Measurements from ENCODE around the gene NFYC.

The NFYC gene

DNA sequence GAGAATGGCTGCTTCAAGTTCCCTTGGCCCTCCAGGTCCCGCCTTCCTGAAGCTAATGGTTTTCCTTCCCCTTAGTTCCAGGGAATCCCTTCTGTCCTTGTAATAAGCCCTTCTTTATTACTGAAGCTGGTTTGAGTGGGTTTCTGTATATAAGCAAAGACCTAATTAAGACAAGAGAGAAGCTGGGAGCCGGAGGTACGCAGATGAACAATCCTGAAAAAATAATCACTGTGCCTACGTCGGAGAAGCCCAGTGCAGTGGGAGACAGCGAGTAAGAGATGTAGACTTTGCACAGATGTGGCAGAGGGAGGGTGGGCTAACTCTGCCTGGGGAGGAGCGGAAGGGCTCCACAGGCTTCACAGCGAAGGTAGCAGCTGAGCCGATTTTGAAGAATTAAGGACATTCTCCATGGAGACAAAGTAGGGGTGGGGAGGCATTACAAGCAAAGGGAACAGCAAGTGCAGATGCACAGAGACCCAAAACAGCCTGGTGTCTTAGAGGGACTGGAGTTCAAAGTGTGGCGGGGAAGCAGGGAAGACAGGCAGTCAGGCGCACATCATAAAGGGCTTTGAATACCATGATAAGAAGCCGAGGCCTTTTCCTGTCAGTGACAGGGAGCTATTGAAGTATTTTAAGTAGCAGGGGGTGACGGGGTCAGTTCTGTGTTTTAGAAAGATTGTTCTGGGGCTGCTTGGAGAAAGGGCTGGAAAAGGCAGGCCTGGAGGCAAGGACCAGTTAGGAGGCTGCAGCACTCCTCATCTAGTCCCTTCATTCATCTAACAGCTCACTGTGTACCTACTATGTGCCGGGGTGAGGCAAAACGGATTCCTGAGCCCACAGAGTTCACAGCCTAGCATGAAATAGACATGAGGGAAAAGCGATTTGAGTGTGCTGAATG lies 32.5 kb upstream of the NFYC start:
- no peak overlapping the region for H3K4me3 ChIP-seq (ENCODE audit: low read depth, low read length)
- TF ChIP-seq, protein P1, sequence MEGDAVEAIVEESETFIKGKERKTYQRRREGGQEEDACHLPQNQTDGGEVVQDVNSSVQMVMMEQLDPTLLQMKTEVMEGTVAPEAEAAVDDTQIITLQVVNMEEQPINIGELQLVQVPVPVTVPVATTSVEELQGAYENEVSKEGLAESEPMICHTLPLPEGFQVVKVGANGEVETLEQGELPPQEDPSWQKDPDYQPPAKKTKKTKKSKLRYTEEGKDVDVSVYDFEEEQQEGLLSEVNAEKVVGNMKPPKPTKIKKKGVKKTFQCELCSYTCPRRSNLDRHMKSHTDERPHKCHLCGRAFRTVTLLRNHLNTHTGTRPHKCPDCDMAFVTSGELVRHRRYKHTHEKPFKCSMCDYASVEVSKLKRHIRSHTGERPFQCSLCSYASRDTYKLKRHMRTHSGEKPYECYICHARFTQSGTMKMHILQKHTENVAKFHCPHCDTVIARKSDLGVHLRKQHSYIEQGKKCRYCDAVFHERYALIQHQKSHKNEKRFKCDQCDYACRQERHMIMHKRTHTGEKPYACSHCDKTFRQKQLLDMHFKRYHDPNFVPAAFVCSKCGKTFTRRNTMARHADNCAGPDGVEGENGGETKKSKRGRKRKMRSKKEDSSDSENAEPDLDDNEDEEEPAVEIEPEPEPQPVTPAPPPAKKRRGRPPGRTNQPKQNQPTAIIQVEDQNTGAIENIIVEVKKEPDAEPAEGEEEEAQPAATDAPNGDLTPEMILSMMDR (IDR thresholded peaks at IDR 0.05; ENCODE audit: control insufficient read depth, extremely low read depth, insufficient read depth), result no peak
- no peak for DNase-seq (ENCODE audit: low read depth)

DNA sequence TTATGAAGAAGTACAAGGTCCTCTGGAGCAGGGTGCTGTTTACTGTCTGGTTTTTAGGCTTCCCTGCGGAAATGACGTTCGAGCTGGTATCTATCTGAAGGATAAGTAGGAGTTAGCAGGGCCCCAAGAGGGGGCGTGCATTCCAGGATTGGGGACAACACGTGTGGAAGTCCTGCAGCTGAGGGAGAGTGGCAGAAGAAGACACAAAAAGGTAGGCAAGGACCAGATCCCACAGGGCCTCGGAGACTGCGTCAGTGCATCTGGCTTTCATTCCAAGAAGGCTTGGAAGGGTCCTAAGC lies 31.9 kb upstream of the NFYC start:
- DNase-seq (ENCODE audit: low read depth), result no peak
- TF ChIP-seq, protein P1 (IDR thresholded peaks at IDR 0.05; ENCODE audit: control insufficient read depth, extremely low read depth, insufficient read depth), result no peak
- no peak overlapping the region for H3K4me3 ChIP-seq (ENCODE audit: low read depth, low read length)

DNA sequence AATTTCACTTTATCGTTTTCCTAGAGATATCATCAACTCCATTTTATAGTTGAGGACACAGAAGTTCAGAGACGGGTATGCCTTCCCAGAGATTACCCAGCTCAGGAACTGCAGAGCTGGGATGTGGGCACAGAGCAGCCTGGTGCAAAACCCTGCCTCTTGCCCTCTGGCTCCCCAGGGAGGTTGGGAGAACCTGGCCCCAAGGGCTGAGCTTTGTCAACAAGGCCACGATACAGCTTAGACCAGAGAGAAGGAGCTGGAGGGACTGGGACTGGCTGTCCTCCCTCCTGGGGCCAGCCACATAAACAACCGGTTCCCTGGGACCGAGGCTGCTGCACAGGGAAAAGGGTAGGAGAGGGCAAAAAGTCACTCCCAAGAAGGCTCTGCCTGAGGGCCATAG lies 29.8 kb upstream of the NFYC start:
- no peak for DNase-seq (ENCODE audit: low read depth)
- H3K4me3 ChIP-seq (ENCODE audit: low read depth, low read length), result no peak overlapping the region
- TF ChIP-seq, protein P1 (IDR thresholded peaks at IDR 0.05; ENCODE audit: control insufficient read depth, extremely low read depth, insufficient read depth), result no peak

DNA sequence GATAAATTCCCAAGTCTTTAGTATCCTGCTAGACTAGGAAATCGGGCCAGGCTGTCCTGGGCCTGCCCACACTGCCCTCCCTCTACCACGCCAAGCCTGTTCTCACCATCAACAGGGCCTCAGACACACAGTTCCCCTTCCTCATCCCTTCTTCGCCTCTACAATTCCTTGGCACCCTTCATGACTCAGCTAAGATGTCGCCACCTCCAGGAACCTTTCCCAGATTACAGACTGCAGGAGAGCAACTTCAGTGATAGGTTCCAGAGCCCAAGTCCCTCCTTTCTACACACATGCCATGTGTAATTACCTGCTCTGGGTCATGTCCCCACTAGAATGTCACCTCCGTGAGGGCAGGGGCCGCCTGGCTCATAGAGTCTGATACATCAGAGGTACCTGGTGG lies 29.4 kb upstream of the NFYC start:
- DNase-seq (ENCODE audit: low read depth), result no peak
- TF ChIP-seq, protein P1 (IDR thresholded peaks at IDR 0.05; ENCODE audit: control insufficient read depth, extremely low read depth, insufficient read depth), result no peak
- no peak overlapping the region for H3K4me3 ChIP-seq (ENCODE audit: low read depth, low read length)

DNA sequence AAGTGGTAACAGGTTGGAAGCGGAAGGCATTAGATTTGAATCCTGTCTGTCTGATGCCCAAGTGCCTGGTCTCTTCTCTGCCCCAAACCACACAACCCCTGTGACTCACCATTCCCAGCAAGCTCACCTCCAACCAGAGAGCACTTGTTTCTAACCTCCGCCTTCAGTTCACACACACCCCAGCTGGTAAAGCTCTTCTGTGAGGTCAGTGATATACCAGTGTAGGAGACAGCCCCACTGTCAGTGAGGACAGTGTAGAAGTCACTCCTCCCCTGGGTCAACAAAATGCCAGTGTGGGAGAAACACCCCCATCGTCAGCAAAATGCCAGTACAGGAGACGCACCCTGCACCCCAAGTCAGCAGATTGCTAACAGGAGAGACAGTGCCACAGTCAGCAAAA lies 28.6 kb upstream of the NFYC start:
- DNase-seq (ENCODE audit: low read depth), result no peak
- TF ChIP-seq, protein P1 (IDR thresholded peaks at IDR 0.05; ENCODE audit: control insufficient read depth, extremely low read depth, insufficient read depth), result no peak
- no peak overlapping the region for H3K4me3 ChIP-seq (ENCODE audit: low read depth, low read length)

DNA sequence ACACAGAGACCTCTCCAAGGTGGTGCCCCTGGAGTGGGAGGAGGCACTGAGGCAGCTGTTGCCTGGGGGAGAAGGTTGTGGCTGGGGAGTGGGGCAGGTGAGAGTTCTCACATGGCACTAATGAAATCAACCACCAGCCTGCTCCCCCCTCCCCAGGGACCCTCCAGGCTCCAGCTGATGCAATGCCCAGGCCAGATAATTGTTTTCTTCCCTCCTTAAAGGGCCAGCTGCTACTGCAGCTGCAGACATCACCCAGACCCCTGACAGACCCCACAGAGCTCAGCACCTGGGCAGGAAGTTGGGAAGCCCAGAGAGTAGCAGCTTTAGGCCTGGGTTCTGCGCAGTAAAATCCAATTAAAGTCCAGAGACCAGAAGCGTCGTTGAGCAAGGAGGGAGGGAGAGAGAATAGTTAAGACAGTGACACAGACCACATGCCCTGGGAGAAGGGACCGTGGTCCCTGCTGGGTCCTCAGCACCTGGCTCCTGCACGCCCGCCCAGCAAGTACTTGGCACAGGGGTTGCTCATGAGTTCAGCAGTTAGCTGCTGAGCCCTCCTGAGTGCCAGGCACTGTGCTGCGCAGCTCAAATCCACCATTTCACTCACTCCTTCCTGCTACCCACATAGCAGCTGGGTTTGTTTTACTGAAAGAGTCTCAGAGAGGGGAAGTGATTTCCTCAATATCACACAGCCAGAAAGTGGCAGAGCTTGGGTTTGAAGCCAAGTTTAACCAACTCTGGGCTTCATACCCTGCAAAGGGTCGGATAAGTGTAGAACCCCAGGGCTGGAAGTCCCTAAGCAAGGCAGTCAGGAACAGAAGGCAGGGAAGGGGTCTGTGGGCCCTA lies 28.0 kb upstream of the NFYC start:
- DNase-seq (ENCODE audit: low read depth), result no peak
- no peak overlapping the region for H3K4me3 ChIP-seq (ENCODE audit: low read depth, low read length)
- TF ChIP-seq, protein P1 (IDR thresholded peaks at IDR 0.05; ENCODE audit: control insufficient read depth, extremely low read depth, insufficient read depth), result no peak

All from LNCaP clone FGC (cell line).